DMS53 (cell line): Measurements from ENCODE around the gene RAB4A.
"Not testable (repeated sequence)": the region's sequence is repeated elsewhere in the genome, so short reads cannot be mapped to it uniquely, and the experiment has no call there.

Experiments used
- DNase-seq: peaks from one replicate; lab custom pipeline; 2025; lab: John Stamatoyannopoulos, UW

Gene RAB4A

DNA sequence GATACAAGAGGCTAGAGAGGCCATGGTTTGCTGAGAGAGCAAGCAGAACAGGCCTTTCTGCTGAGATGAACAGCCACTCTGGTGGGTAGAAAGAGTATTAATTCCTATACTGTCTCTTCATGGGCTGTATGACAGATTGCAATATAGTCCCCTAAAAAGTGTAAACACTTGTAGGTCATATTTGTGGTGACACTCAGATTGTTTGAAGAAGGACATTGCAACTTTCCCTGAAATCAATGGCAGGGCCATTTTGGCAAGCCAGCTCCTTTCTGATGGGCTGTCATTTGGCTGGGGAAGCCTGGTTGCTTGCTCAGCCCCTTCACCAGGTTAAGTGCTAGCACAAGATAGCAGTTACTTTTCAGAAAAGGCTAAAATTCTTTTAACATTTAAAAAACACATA lies 27.5 kb downstream of the RAB4A start:
- DNase-seq = no peak

DNA sequence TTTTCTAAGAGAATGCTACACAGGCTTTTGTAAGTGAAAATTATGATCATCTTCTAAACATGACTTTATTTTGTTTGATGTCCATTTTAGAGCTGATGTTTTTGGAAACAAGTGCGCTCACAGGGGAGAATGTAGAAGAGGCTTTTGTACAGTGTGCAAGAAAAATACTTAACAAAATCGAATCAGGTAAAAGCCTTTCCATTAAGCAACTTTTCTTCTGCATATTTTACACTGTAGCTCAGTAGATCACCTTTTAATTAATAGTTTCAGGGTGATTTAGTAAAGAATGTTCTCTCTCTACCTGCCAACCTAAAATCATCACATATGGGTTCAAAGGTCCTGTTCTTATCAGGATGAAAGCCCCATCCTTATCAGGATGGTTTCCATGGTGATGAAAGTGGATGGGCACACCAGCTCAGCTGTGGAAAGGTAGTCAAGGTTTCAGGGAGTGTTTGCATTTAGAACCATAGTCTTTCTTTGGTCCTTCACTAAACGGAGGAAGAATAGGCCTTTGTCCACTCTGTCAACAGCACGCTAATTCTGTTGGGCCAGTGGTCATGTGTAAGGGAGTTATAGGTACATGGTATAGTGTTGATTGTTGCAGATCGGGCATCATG lies 28.1 kb downstream of the RAB4A start:
- no peak for DNase-seq

DNA sequence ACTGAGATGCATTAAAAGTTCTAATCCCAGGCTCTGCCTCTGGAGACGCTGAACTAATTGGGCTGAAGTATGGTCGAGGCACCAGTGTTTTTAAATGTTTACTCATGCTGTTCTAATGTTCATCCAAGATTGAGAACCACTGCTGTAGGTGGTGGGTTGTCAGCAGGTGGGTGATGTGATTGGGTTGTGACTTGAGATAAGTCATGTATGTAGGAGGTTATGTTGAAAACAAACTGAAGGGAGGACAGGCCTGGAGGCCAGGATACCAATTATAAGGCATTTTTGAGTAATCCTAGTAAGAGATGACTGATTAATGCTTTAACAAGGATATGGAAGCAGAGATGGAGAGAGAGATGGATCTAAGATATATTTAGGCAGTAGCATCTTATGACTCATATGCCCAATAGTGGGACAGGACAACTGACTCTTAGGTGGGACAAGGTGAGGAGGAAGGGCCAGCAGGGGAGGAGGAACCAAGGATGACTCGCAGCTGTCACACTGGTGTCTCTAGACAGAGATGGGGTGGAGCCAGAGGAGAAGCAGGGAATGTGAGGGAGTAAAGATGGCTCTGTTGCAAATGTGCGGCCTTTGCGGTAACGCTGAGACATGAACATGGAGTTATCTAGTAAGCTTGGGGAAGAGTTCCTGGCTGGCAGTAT lies 29.3 kb downstream of the RAB4A start:
- DNase-seq = no peak

DNA sequence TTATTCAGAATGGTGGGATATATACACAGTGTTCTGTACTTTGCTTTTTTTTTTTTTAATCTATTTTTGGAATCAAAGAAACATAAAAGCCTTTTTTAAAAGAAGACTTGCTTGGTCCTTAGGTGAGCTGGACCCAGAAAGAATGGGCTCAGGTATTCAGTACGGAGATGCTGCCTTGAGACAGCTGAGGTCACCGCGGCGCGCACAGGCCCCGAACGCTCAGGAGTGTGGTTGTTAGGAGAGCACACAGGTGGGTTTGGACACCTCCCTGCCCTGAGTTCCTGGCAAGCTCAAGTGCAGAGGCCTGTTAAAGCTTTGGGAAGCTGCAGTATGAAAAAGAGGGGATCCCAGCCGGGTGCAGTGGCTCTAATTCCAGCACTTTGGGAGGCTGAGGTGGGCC lies 31.8 kb downstream of the RAB4A start:
- DNase-seq = no peak

- no peak for DNase-seq
Observed at GRCh38 chr1:229303855-229304254, 32.9 kb downstream of the RAB4A start.

DNA sequence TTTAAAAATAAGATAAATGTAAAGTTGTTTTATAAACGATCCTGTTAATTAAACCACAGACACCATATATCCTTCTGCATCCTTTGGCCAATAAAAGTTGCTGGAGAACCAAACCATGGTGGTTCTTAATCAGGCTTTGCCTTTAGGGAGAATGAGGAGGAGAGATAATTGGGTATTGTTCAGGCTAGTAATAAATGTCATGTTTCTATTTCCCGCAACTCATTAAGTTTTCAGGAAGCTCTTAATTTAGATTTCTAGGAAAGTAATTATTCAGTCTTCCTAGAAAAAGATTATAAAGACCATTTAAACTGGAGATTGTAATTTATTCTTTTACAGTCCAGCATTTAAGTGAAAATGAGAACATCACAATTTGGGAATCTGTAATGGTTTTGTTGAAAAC lies 34.5 kb downstream of the RAB4A start:
- no peak for DNase-seq

DNA sequence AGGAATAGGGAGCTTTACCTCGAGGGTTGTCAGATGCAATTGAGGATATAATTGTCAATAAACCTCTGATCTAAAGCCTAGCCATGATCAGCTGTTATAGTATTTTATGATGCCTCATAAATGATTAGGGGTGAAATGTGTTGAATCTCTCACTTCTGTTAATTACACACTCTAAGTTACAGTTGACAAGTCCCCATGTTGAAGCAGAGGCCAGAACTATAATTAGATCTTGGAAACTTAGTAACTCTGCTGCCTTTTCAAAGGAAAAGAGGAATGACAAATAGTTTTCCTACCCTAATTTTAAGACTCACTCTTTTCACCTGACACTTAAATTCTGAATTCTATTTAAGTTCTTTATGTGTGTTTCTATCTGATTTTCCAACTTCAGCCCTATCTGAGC lies 38.2 kb downstream of the RAB4A start:
- no peak for DNase-seq

- DNase-seq = no peak
Observed at GRCh38 chr1:229309684-229310083, 38.8 kb downstream of the RAB4A start.

DNA sequence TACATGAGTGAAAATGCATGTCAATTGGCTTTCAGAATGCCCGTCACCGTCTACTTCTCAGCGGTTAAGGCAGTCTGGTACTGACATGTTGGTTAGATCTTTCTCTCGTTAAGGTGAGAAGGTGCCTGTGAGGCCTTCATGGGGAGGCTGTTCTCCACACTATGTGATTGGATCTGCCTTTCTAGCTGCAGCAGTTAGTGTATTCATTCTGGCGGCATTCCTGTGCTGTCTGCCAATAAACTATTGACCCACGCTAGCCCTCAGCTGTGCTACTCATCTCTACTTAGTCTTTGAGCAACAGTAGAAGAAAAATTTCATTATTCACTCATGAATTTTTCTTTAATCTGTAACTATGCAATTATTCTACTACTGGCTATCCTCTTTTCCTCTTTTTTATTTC lies 39.9 kb downstream of the RAB4A start:
- no peak for DNase-seq

DNA sequence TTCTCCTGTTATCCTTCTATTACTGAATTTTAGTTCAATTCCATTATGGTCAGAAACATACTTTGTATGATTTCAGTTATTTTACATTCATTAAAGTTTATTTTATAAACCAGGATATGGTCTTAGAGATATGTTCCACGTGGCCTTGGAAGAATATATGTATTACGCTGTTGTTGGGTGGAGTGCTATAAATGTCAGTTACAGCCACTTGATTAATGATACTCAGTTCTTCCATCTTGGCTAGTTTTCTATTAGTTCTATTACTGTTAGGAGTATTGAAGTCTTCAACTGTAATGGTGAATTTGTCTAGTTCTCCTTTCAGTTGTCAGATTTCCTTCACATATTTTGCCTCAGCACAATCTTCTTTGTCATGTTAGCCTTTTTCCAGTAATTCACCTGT lies 45.3 kb downstream of the RAB4A start:
- no peak for DNase-seq

GRCh38 chr1:229318056-229318455 lies 47.1 kb downstream of the RAB4A start:
- no peak for DNase-seq

- no peak for DNase-seq
Observed at GRCh38 chr1:229319487-229319886, 48.6 kb downstream of the RAB4A start.

DNA sequence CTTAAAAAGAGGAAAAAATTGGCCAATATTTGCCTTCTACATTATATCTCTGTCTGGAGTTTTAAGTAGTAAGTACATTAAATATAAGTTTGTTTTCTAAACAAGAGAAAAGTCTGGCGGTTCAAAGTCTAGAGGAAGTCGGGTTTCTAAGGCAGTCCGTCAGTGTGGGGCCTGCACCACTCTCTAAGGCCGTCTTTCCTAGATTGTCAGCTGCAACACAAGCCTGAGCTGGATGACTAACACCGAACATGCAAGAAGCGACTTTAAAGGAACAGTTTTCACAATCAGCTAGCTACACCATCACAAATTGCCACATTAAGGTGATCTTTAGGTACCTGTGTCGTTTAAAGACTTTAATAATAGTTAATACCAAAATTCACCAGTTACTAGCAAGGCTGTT lies 52.3 kb downstream of the RAB4A start:
- DNase-seq = no peak

DNA sequence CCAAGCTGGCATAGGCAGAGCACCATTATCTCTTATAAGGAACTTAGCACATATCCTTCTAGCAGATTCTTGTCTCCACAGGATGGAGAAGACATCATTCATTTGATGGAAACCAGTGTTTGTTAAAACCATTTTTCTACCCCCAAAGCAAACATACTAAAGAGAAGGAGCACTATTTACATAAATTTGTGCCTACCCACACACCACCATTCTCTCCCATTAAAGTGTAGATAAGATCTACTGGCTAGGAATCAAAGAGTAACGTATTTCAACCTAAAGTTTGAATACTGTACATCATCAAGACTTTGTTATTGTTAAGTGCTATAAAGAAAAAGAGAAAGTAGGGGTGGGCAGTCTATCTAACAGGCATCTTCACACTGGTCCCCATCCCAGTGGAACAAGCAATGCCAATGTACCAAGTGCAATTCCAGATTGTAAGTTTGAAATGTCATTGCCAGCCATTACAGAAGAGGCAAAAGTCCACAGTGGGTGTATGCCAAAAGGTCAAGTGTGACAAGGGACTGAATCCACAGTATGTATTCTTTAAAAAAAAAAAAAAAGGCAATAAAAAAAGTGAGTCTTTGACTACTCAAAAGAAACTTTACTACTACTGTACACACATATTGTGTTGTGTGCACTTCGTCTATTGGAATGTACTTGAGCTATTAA lies 53.1 kb downstream of the RAB4A start:
- DNase-seq = no peak

GRCh38 chr1:229325401-229325800 lies 54.5 kb downstream of the RAB4A start:
- no peak for DNase-seq

DNA sequence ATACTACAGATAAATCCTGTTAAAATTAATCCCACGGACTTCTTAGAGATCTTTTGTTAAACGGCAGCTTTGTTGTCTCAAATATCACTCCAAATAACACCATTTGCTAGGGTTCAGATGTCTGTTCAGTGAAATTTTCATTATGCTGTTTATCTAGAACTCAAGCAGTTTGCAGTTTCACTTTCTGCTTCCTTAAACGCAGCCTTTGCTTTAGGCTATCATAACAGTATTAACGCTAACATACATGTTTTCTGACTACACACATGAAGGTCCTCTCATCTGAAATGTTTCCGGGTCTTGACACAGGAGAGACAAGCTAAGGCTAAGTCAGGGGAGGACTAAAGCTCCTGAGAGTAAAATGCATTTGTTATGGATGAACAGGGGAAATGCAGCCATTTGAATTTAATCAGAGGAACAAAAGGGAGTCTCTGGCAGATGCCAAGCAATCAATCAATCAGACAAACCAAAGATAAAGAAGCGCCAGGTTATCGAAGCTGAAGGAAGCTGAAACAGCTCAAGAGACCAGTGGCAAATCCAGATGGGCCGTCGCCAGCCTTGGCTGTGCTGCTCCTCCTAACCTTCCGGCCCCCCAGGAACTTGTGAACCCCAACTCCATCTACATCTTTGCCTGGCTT lies 55.1 kb downstream of the RAB4A start:
- no peak for DNase-seq

DNA sequence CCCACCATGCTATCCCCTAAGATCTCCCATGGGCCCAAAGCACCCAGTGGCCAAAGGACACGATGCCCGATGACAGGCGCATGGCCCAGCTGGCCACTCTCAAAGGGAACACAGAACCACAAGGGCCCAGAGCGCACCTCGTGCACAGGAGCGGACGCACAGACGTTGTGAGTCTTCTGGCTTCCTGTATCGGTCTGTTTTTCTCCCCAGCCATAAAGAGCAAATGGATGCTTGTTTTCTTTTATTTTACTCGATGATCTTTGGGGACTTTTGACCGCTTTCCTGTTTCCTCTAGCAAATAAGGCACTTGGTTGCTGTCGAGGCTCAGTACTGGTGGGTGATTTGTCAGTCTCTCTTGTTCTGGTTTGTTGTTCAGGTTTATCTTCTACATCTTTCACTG lies 55.7 kb downstream of the RAB4A start:
- DNase-seq = no peak

DNA sequence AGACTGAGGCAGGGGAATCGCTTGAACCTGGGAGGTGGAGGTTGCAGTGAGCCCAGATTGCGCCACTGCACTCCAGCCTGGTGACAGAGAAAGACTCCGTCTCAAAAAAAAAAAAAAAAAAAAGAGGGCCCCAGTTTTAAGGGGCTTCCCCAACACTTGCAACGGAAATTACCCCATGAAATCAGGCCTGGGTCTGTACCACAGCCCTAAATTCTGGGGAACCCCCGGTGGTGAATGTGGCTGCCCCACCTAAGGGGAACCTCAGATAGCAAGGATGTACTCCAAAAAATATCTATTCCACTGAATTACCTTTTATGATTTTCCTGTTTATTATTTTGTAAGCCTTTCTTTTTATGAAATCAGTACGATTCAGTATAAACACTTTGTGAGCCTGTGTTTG lies 56.9 kb downstream of the RAB4A start:
- DNase-seq = not testable (repeated sequence)

- DNase-seq = no peak
Observed at GRCh38 chr1:229328598-229329362, 57.9 kb downstream of the RAB4A start.

DNA sequence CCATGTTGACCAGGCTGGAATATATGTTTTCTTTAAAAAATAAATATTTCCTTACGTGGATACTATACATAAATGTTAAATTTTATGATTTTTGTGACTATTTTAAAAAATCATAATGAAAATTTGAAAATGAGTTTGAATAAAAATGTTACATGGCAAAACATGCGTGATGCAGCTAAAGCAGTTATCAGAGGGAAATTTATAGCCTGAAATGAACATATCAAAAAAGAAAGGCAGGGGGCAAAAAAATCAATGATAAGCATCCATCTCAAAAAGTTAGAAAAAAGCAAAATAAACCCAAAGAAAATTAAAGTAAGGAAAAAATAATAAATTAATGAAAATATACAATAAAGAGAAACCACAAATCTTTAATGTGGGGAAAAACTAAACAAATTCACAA lies 63.4 kb downstream of the RAB4A start:
- no peak for DNase-seq

DNA sequence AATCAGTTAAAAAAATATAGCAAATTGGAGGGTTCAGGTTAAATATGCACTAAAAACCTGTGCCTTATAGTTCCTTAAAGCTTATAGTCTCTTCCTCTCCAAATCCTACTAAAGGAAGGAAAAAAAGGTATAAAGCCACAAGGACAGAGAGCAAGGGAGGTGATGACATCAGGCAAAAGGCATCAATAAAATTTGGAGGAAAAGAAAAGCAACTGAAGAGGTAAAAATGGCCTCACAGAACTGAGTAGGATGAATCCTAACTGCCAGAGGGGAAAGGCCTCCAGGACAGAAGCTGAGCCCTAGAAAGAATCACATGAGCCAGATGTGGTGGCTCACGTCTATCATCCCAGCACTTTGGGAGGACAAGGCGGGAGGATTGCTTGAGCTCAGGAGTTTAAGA lies 63.8 kb downstream of the RAB4A start:
- DNase-seq = no peak

DNA sequence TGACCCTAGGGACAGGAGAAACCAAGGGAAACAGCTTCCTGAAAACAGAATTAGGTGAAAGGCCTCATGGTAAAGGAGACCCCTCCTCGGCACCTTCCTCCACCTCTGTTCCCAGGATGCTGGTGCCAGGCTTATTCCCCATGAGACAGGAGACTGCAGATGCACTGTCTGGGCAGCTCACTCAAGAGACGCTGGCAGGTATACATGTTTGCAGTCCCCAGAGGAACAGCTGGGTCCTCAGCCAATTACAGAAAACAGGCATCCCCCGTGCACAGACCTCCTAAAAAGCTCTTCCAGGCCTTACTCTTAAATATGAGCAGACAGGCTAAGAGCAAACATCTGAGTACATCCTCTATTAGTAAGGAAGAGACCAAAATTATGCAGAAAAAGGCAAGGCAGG lies 65.4 kb downstream of the RAB4A start:
- no peak for DNase-seq
